Activated CD8-positive, alpha-beta memory T cell treated with anti-CD3 and anti-CD28 coated beads for 36 hours (primary cell): Measurements from ENCODE around the gene HJV. TPM values are rescaled to one million over a fixed set of nuclear protein-coding genes. Genes with fewer than 3 reads are reported as not detected.
"Not testable (repeated sequence)": the region's sequence is repeated elsewhere in the genome, so short reads cannot be mapped to it uniquely, and the experiment has no call there.

ENCODE experiments used
- CTCF ChIA-PET: fragments of 350-600 bp; sonication (Branson Sonifier 250); formaldehyde crosslinking; loops from one replicate; lab custom pipeline; 2021; ENCODE audit warnings: antibody characterized with exemption; lab: Charles Lee
- POLR2A ChIA-PET: fragments of 350-600 bp; sonication (Branson Sonifier 250); formaldehyde crosslinking; loops from one replicate; lab custom pipeline; 2021; ENCODE audit warnings: antibody characterized with exemption; lab: Charles Lee
- total RNA-seq, 2 experiments: library from RNA; stranded (reverse); gene quantifications; one replicate each; pipeline ENCODE4 v1.2.3, GENCODE V29; 2021

HJV gene
- not detected for total RNA-seq

- CTCF ChIA-PET: interaction anchor here (0.7 kb wide), 2 partner anchors 8 to 13 kb away, joined by 3 read pairs; no protein-coding TSS in a partner anchor
- POLR2A ChIA-PET: no interaction called here
Observed at GRCh38 chr1:146021622-146022402, at the start of gene HJV. TSS of gene HJV (minus strand) at chr1:146021735. CDS start at chr1:146020231, 1,504 bp downstream.

- POLR2A ChIA-PET, CTCF ChIA-PET: not testable (repeated sequence)
Observed at GRCh38 chr1:146059148-146059547, 37.6 kb upstream of the HJV start.

GRCh38 chr1:146051852-146052676 lies 30.5 kb upstream of the HJV start:
- POLR2A ChIA-PET: interaction anchor here (0.5 to 2.1 kb wide), 8 partner anchors 15 to 193 kb away, joined by 3 to 71 read pairs (median 5); partner anchors contain the start of genes ANKRD34A, PIAS3, POLR3GL and RBM8A
- CTCF ChIA-PET: interaction anchor here (1.4 kb wide), 1 partner anchor 13 kb away, joined by 4 read pairs; no protein-coding TSS in a partner anchor

- ChIA-PET POLR2A (interaction anchor here (0.6 to 2.1 kb wide), 8 partner anchors 14 to 192 kb away, joined by 3 to 71 read pairs (median 6); partner anchors contain the start of genes ANKRD34A, PIAS3, POLR3GL and RBM8A), CTCF (interaction anchor here (1.4 kb wide), 1 partner anchor 12 kb away, joined by 4 read pairs; no protein-coding TSS in a partner anchor)
Observed at GRCh38 chr1:146051452-146051851, 29.9 kb upstream of the HJV start.

- POLR2A ChIA-PET: interaction anchor here (0.7 to 1.6 kb wide), 2 partner anchors 72 to 171 kb away, joined by 3 to 7 read pairs; no protein-coding TSS in a partner anchor
Observed at GRCh38 chr1:146050652-146050963, 29.1 kb upstream of the HJV start.

GRCh38 chr1:146049866-146050651 lies 28.5 kb upstream of the HJV start:
- CTCF ChIA-PET: interaction anchor here (1.6 kb wide), 1 partner anchor 11 kb away, joined by 5 read pairs; no protein-coding TSS in a partner anchor
- POLR2A ChIA-PET: not testable (repeated sequence)

More at GRCh38 chr1:146050652-146050963, 29.1 kb upstream of the HJV start:
- CTCF ChIA-PET: interaction anchor here (1.6 kb wide), 1 partner anchor 12 kb away, joined by 5 read pairs; no protein-coding TSS in a partner anchor

GRCh38 chr1:146049436-146049835 lies 27.9 kb upstream of the HJV start:
- CTCF ChIA-PET: no interaction called here

GRCh38 chr1:146048514-146049115 lies 27.1 kb upstream of the HJV start:
- POLR2A ChIA-PET: not testable (repeated sequence)
- CTCF ChIA-PET: interaction anchor here (1.1 kb wide), 1 partner anchor 11 kb away, joined by 3 read pairs; no protein-coding TSS in a partner anchor

More at GRCh38 chr1:146049436-146049835, 27.9 kb upstream of the HJV start:
- POLR2A ChIA-PET: no interaction called here

- ChIA-PET CTCF (interaction anchor here (0.7 kb wide), 1 partner anchor 103 kb away, joined by 3 read pairs; no protein-coding TSS in a partner anchor), POLR2A (no interaction called here)
Observed at GRCh38 chr1:146046664-146047063, 25.1 kb upstream of the HJV start.

- ChIA-PET CTCF (interaction anchor here (1.0 to 1.8 kb wide), 2 partner anchors 12 to 195 kb away, joined by 4 read pairs; partner anchors contain the start of gene NUDT17), POLR2A (interaction anchor here (6.8 kb wide), 1 partner anchor 12 kb away, joined by 71 read pairs; no protein-coding TSS in a partner anchor)
Observed at GRCh38 chr1:146039844-146040194, 18.3 kb upstream of the HJV start.

GRCh38 chr1:146036965-146037646 lies 15.6 kb upstream of the HJV start:
- ChIA-PET POLR2A (interaction anchor here (0.6 to 6.8 kb wide), 5 partner anchors 15 to 178 kb away, joined by 3 to 71 read pairs (median 11); partner anchors contain the start of genes PIAS3 and RBM8A), CTCF (interaction anchor here (1.0 to 3.4 kb wide), 7 partner anchors 28 to 192 kb away, joined by 3 to 14 read pairs (median 3); partner anchors contain the start of genes NUDT17 and PIAS3)

- POLR2A ChIA-PET: interaction anchor here (1.0 to 6.8 kb wide), 4 partner anchors 16 to 177 kb away, joined by 5 to 71 read pairs (median 14); partner anchors contain the start of genes PIAS3 and RBM8A
- CTCF ChIA-PET: interaction anchor here (1.0 to 3.4 kb wide), 4 partner anchors 27 to 191 kb away, joined by 3 to 14 read pairs (median 4); partner anchors contain the start of gene NUDT17
Observed at GRCh38 chr1:146036241-146036964, 14.9 kb upstream of the HJV start.

GRCh38 chr1:146035048-146035423 lies 13.5 kb upstream of the HJV start:
- CTCF ChIA-PET: interaction anchor here (1.0 to 1.8 kb wide), 5 partner anchors 19 to 190 kb away, joined by 3 to 7 read pairs (median 4); partner anchors contain the start of gene NUDT17
- POLR2A ChIA-PET: interaction anchor here (2.9 to 6.8 kb wide), 2 partner anchors 17 to 176 kb away, joined by 11 to 71 read pairs; partner anchors contain the start of gene PIAS3

GRCh38 chr1:146032631-146033219 lies 11.2 kb upstream of the HJV start:
- ChIA-PET CTCF (interaction anchor here (0.9 to 1.2 kb wide), 6 partner anchors 13 to 123 kb away, joined by 3 to 5 read pairs (median 3); partner anchors contain the start of genes ITGA10 and RBM8A), POLR2A (no interaction called here)

- ChIA-PET CTCF (interaction anchor here (1.1 kb wide), 1 partner anchor 64 kb away, joined by 3 read pairs; no protein-coding TSS in a partner anchor), POLR2A (no interaction called here)
Observed at GRCh38 chr1:146031476-146031875, 9.9 kb upstream of the HJV start.

GRCh38 chr1:146029117-146029516 lies 7.6 kb upstream of the HJV start:
- POLR2A ChIA-PET: no interaction called here
- CTCF ChIA-PET: no interaction called here
